Activated CD8-positive, alpha-beta memory T cell treated with anti-CD3 and anti-CD28 coated beads for 24 hours (primary cell): ENCODE results near the gene AUTS2.

ENCODE experiments used
- DNase-seq: peaks from one replicate; pipeline ENCODE4 v3.0.0-alpha.2; 2020

The AUTS2 gene

GRCh38 chr7:70837589-70837988 is 1239.3 kb downstream of the AUTS2 start:
- no peak for DNase-seq

DNA sequence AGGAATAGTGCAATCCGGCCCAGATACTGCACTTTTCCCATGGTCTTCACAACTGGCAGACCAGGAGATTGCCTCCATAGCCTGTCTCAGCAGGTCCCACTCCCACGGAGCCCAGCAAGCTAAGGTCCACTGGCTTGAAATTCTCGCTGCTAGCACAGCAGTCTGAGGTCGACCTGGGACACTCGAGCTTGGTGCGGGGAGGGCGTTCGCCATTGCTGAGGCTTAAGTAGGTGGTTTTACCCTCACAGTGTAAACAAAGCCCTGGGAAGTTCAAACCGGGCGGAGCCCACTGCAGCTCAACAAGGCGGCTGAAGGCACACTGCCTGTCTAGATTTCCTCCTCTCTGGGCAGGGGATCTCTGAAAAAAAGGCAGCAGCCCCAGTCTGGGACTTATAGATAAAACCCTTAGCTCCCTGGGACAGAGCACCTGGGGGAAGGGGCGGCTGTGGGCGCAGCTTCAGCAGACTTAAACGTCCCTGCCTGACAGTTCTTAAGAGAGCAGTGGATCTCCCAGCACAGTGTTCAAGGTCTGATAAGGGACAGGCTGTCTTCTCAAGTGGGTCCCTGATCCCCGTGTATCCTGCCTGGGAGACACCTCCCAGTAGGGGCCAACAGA is 1240.1 kb downstream of the AUTS2 start:
- no peak for DNase-seq
